Hepatocyte (in vitro differentiated cells): ENCODE data around the gene GOLM1.

Experiments used
- EZH2phosphoT487 ChIP-seq: fragments of 200-600 bp; sonication (generic); IDR thresholded peaks from one replicate; pipeline ENCODE4 v1.6.1; 2018; ENCODE audit warnings: antibody characterized with exemption, mild to moderate bottlenecking, low read depth, moderate library complexity; ENCODE audit not compliant: unreplicated experiment, severe bottlenecking
- TF ChIP-seq, protein P1 (sequence below): fragments of 200-600 bp; sonication (generic); IDR thresholded peaks from 2 replicates; pipeline ENCODE4 v1.5.1; 2016; ENCODE audit warnings: antibody characterized with exemption, mild to moderate bottlenecking; ENCODE audit not compliant: poor library complexity

DNA sequence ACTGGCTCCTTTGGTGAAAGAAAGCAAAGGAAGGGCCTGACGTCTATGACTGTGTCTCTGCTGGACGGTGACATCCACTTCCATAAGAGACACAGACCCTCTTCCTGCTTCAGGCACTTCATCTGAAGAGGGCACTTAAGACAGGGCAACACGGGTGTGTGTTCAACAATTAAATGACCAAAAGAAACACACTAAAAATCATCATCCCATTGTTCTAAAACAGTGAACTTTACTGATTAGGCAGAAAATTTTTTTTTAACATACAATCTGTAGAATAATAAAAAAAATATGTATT, 58.5 kb downstream of the GOLM1 start:
- TF ChIP-seq, protein P1, sequence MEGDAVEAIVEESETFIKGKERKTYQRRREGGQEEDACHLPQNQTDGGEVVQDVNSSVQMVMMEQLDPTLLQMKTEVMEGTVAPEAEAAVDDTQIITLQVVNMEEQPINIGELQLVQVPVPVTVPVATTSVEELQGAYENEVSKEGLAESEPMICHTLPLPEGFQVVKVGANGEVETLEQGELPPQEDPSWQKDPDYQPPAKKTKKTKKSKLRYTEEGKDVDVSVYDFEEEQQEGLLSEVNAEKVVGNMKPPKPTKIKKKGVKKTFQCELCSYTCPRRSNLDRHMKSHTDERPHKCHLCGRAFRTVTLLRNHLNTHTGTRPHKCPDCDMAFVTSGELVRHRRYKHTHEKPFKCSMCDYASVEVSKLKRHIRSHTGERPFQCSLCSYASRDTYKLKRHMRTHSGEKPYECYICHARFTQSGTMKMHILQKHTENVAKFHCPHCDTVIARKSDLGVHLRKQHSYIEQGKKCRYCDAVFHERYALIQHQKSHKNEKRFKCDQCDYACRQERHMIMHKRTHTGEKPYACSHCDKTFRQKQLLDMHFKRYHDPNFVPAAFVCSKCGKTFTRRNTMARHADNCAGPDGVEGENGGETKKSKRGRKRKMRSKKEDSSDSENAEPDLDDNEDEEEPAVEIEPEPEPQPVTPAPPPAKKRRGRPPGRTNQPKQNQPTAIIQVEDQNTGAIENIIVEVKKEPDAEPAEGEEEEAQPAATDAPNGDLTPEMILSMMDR: no peak
- no peak for TF ChIP-seq EZH2phosphoT487
